Endothelial cell of umbilical vein (primary cell): ENCODE results near the gene ANKRD16.

Source experiments
- CTCF ChIP-seq, 2 donors: IDR thresholded peaks; 1 replicate in 1 of 2; 2 replicates in 1 of 2; pipeline ENCODE4 v1.5.1; 2011; ENCODE audit warnings: low read length in 2 of 2, mild to moderate bottlenecking in 2 of 2, moderate library complexity in 2 of 2, control low read depth in 1 of 2, inconsistent platforms in 1 of 2, low read depth in 1 of 2; ENCODE audit not compliant: insufficient read depth in 1 of 2; ENCODE audit errors: extremely low read depth in 1 of 2
- GATA2 ChIP-seq: IDR thresholded peaks from 2 replicates; pipeline ENCODE4 v1.7.0; 2011; ENCODE audit warnings: low read depth, mild to moderate bottlenecking, moderate library complexity, mixed read lengths, low read length; ENCODE audit not compliant: insufficient read length, insufficient read depth
- MAX ChIP-seq: IDR thresholded peaks from 2 replicates; pipeline ENCODE4 v1.6.1; 2011; ENCODE audit not compliant: insufficient read depth, insufficient read length
- POLR2A ChIP-seq: IDR thresholded peaks from 2 replicates; pipeline ENCODE4 v1.6.1; 2012; ENCODE audit warnings: low read depth, mild to moderate bottlenecking, control low read depth, low read length
- POLR2AphosphoS5 ChIP-seq: IDR thresholded peaks from 2 replicates; pipeline ENCODE4 v1.6.1; 2012; ENCODE audit warnings: low read depth, mild to moderate bottlenecking, control low read depth, low read length, moderate library complexity; ENCODE audit not compliant: insufficient read depth

- TF ChIP-seq GATA2 (no peak), CTCF (IDR thresholded peaks at IDR 0.05; ENCODE audit: extremely low read depth in 1 of 2, insufficient read depth in 1 of 2, low read depth in 1 of 2, low read length in 2 of 2) (no peak), MAX (no peak), POLR2AphosphoS5 (no peak), POLR2A (no peak)
These were observed 77.2 kb downstream of the ANKRD16 start for GRCh38 chr10:5812283-5813090.
